ACC112 (cell line): ENCODE results near the gene MAP4K2.
"Not testable (repeated sequence)": the region's sequence is repeated elsewhere in the genome, so short reads cannot be mapped to it uniquely, and the experiment has no call there.

Experiments
- H2AFZ ChIP-seq: fragments of 200-600 bp; sonication (generic); one replicate; pipeline ENCODE4 v1.6.0; 2017; ENCODE audit warnings: antibody characterized with exemption, low read length; ENCODE audit not compliant: unreplicated experiment
- H3K27ac ChIP-seq: fragments of 200-600 bp; sonication (generic); 2 replicates; pipeline ENCODE4 v1.5.1; 2014; ENCODE audit warnings: low read depth, mild to moderate bottlenecking, antibody characterized with exemption, low read length, moderate library complexity
- H3K27me3 ChIP-seq: fragments of 200-600 bp; sonication (generic); 2 replicates; pipeline ENCODE4 v1.6.1; 2014; ENCODE audit warnings: mild to moderate bottlenecking, antibody characterized with exemption, low read length, moderate library complexity, mixed read lengths; ENCODE audit not compliant: insufficient read depth
- H3K36me3 ChIP-seq: fragments of 200-600 bp; sonication (generic); 2 replicates; pipeline ENCODE4 v1.6.1; 2016; ENCODE audit warnings: mild to moderate bottlenecking, antibody characterized with exemption, low read length, moderate library complexity, mixed read lengths; ENCODE audit not compliant: insufficient read depth
- H3K4me1 ChIP-seq: fragments of 200-600 bp; sonication (generic); one replicate; pipeline ENCODE4 v1.6.1; 2016; ENCODE audit warnings: low read length, mixed read lengths; ENCODE audit not compliant: insufficient read depth, unreplicated experiment, control insufficient read depth
- H3K4me3 ChIP-seq: fragments of 200-600 bp; sonication (generic); 2 replicates; pipeline ENCODE4 v1.5.1; 2014; ENCODE audit warnings: mild to moderate bottlenecking, low read depth, low read length
- H3K79me2 ChIP-seq: fragments of 200-600 bp; sonication (generic); one replicate; pipeline ENCODE4 v1.6.0; 2016; ENCODE audit warnings: low read length; ENCODE audit not compliant: control insufficient read depth, unreplicated experiment, insufficient read depth

The MAP4K2 gene

GRCh38 chr11:64827451-64827839 is 24.4 kb upstream of the MAP4K2 start:
- H3K27ac ChIP-seq, result no peak overlapping the region

GRCh38 chr11:64826578-64827450 is 23.8 kb upstream of the MAP4K2 start:
- Histone ChIP-seq H3K4me3 (no peak overlapping the region), H3K27ac (no peak overlapping the region), H3K4me1 (no peaks in the 10 kb centered on the region), H3K27me3 (no peaks in the 10 kb centered on the region), H3K36me3 (no peaks in the 10 kb centered on the region), H2AFZ (no peak overlapping the region), H3K79me2 (no peaks in the 10 kb centered on the region)

More at GRCh38 chr11:64827451-64827839, 24.4 kb upstream of the MAP4K2 start:
- H3K4me3 ChIP-seq, result no peak overlapping the region
- no peaks in the 10 kb centered on the region for H3K4me1 ChIP-seq
- no peaks in the 10 kb centered on the region for H3K36me3 ChIP-seq
- H3K27me3 ChIP-seq, result no peaks in the 10 kb centered on the region
- no peak overlapping the region for H2AFZ ChIP-seq
- no peaks in the 10 kb centered on the region for H3K79me2 ChIP-seq

GRCh38 chr11:64826062-64826461 is 23.0 kb upstream of the MAP4K2 start:
- H3K36me3 ChIP-seq, result no peaks in the 10 kb centered on the region
- H2AFZ ChIP-seq, result no peak overlapping the region
- H3K79me2 ChIP-seq, result no peaks in the 10 kb centered on the region
- no peaks in the 10 kb centered on the region for H3K4me1 ChIP-seq
- no peak overlapping the region for H3K27ac ChIP-seq
- no peak overlapping the region for H3K4me3 ChIP-seq
- no peaks in the 10 kb centered on the region for H3K27me3 ChIP-seq

- no peaks in the 10 kb centered on the region for H3K79me2 ChIP-seq
- H3K4me1 ChIP-seq, result no peaks in the 10 kb centered on the region
- H3K36me3 ChIP-seq, result no peaks in the 10 kb centered on the region
- H3K27ac ChIP-seq, result no peak overlapping the region
- no peaks in the 10 kb centered on the region for H3K27me3 ChIP-seq
- H2AFZ ChIP-seq, result no peak overlapping the region
- no peak overlapping the region for H3K4me3 ChIP-seq
Observed at GRCh38 chr11:64823568-64824119, 20.6 kb upstream of the MAP4K2 start.

GRCh38 chr11:64817476-64817875 is 14.5 kb upstream of the MAP4K2 start:
- Histone ChIP-seq H2AFZ (no peak overlapping the region), H3K27ac (no peak overlapping the region)

GRCh38 chr11:64815433-64815832 is 12.4 kb upstream of the MAP4K2 start:
- H2AFZ ChIP-seq, H3K27ac ChIP-seq, H3K36me3 ChIP-seq, H3K4me1 ChIP-seq, H3K27me3 ChIP-seq, H3K79me2 ChIP-seq, H3K4me3 ChIP-seq: not testable (repeated sequence)

More at GRCh38 chr11:64817476-64817875, 14.5 kb upstream of the MAP4K2 start:
- H3K36me3 ChIP-seq, result no peaks in the 10 kb centered on the region
- H3K79me2 ChIP-seq, result no peaks in the 10 kb centered on the region
- no peak overlapping the region for H3K4me3 ChIP-seq
- H3K4me1 ChIP-seq, result no peaks in the 10 kb centered on the region
- no peaks in the 10 kb centered on the region for H3K27me3 ChIP-seq

GRCh38 chr11:64814712-64815187 is 11.7 kb upstream of the MAP4K2 start:
- Histone ChIP-seq H3K36me3 (no peaks in the 10 kb centered on the region), H3K4me1 (peaks cover under 1% of the 10 kb centered on the region), H3K27ac (no peak overlapping the region), H2AFZ (no peak overlapping the region), H3K27me3 (no peaks in the 10 kb centered on the region), H3K4me3 (no peak overlapping the region), H3K79me2 (peaks cover under 1% of the 10 kb centered on the region)

GRCh38 chr11:64813826-64814225 is 10.8 kb upstream of the MAP4K2 start:
- Histone ChIP-seq H3K4me1 (peaks cover 7% of the 10 kb centered on the region), H3K27ac (no peak overlapping the region), H3K79me2 (peaks cover 5% of the 10 kb centered on the region), H3K27me3 (no peaks in the 10 kb centered on the region), H2AFZ (no peak overlapping the region), H3K4me3 (no peak overlapping the region), H3K36me3 (no peaks in the 10 kb centered on the region)

GRCh38 chr11:64810891-64811272 is 7.9 kb upstream of the MAP4K2 start:
- Histone ChIP-seq H3K27ac (no peak overlapping the region), H2AFZ (no peak overlapping the region), H3K79me2 (peaks cover 5% of the 10 kb centered on the region), H3K36me3 (no peaks in the 10 kb centered on the region), H3K4me3 (peak overlapping the region; percentile 92), H3K4me1 (peaks cover 7% of the 10 kb centered on the region), H3K27me3 (no peaks in the 10 kb centered on the region)

- H2AFZ ChIP-seq, result peak within 1 kb of the TSS; percentile 95
- H3K36me3 ChIP-seq, result no peaks in the 10 kb centered on the region
- no peaks in the 10 kb centered on the region for H3K27me3 ChIP-seq
- peaks cover 5% of the 10 kb centered on the region for H3K79me2 ChIP-seq
- peaks cover 7% of the 10 kb centered on the region for H3K4me1 ChIP-seq
- H3K27ac ChIP-seq, result no peak within 1 kb of the TSS
- H3K4me3 ChIP-seq, result peak within 1 kb of the TSS; percentile 92
Observed at GRCh38 chr11:64810271-64810890, 7.4 kb upstream of the MAP4K2 start, which contains the start of gene MEN1. Gene MEN1, minus strand, starts transcription at chr11:64810551. Its CDS starts 442 bp downstream, at chr11:64810109.
